Measurements from ENCODE around the gene SLC44A3. TPM values are rescaled to one million over a fixed set of nuclear protein-coding genes. Genes with fewer than 3 reads are reported as not detected.

Gene SLC44A3
- total RNA-seq, 2 experiments from 2014 or later = 0.27 to 0.36 TPM

DNA sequence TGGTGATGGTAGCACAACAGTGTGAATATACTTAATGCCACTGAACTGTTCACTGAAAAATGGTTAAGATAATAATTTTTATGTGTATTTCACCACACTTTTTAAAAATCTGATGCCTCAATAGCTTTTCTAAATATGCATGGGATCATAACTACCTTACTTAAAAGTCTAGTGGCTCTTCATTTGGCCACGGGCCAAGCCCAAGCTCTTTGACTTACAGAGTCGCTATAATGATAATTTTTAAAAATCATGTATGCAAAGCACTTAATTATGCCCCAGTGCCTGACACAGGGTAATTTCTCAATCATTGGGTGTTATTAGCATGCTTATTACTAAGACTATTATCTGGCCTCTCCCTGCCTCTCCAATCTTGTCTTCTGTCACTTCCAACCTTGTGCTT is 114.4 kb downstream of the SLC44A3 start:
- H3K4me1 Mint-ChIP-seq (ENCODE audit: low read depth) = no peaks in the 10 kb centered on the region
- Histone ChIP-seq H3K4me1 (ENCODE audit: insufficient read depth, low read length) (no peaks in the 10 kb centered on the region), H3K9me3 (ENCODE audit: control insufficient read depth in 1 of 2, insufficient read depth in 1 of 2, low read length in 2 of 2) (no peaks in the 10 kb centered on the region), H3K4me3 (ENCODE audit: low read length) (no peak overlapping the region), H3K36me3 (ENCODE audit: insufficient read depth, low read length) (no peaks in the 10 kb centered on the region), H3K27ac (ENCODE audit: low read depth in 1 of 2, low read length in 2 of 2) (no peak overlapping the region), H3K27me3 (ENCODE audit: control insufficient read depth in 1 of 2, insufficient read depth in 2 of 2, low read length in 2 of 2) (no peaks in the 10 kb centered on the region)
- ATAC-seq (ENCODE audit: poor library complexity) = no peak
- no peak overlapping the region for H3K27ac Mint-ChIP-seq
- POLR2A ChIA-PET = no interaction called here
- no peak for DNase-seq
- H3K4me3 Mint-ChIP-seq = no peak overlapping the region
- H3K36me3 Mint-ChIP-seq (ENCODE audit: low read depth) = no peaks in the 10 kb centered on the region
- CTCF ChIA-PET = no interaction called here
- intact Hi-C loops (cut with DNase I, micrococcal nuclease) = no loop called here
- TF ChIP-seq, protein P1, sequence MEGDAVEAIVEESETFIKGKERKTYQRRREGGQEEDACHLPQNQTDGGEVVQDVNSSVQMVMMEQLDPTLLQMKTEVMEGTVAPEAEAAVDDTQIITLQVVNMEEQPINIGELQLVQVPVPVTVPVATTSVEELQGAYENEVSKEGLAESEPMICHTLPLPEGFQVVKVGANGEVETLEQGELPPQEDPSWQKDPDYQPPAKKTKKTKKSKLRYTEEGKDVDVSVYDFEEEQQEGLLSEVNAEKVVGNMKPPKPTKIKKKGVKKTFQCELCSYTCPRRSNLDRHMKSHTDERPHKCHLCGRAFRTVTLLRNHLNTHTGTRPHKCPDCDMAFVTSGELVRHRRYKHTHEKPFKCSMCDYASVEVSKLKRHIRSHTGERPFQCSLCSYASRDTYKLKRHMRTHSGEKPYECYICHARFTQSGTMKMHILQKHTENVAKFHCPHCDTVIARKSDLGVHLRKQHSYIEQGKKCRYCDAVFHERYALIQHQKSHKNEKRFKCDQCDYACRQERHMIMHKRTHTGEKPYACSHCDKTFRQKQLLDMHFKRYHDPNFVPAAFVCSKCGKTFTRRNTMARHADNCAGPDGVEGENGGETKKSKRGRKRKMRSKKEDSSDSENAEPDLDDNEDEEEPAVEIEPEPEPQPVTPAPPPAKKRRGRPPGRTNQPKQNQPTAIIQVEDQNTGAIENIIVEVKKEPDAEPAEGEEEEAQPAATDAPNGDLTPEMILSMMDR (IDR thresholded peaks at IDR 0.05) = no peak
- H3K27me3 Mint-ChIP-seq = peaks cover 7% of the 10 kb centered on the region
- H3K9me3 Mint-ChIP-seq = no peaks in the 10 kb centered on the region

DNA sequence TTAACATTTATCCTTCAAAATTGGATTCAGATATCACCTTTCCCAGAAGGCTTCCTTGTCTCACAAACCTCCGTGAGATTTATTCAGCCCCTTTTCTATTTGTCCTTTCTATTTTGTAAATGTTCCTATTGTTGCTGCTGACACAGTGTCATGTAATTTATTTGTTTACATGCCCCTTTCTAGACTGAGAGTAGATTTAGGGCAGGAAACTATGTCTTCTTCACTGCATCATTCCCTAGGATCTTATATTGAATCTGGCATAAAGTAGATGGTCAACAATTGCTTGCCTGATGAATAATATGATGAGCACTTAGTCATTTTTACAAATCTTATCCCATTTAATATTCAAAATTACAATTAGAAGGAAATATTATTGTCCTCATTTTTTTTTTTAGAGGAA is 114.9 kb downstream of the SLC44A3 start:
- Mint-ChIP-seq H3K9me3 (no peaks in the 10 kb centered on the region), H3K4me3 (no peak overlapping the region), H3K4me1 (ENCODE audit: low read depth) (no peaks in the 10 kb centered on the region), H3K36me3 (ENCODE audit: low read depth) (no peaks in the 10 kb centered on the region), H3K27me3 (peaks cover 5% of the 10 kb centered on the region), H3K27ac (no peak overlapping the region)
- ATAC-seq (ENCODE audit: poor library complexity) (no peak), DNase-seq (no peak)
- Histone ChIP-seq H3K4me1 (ENCODE audit: insufficient read depth, low read length) (no peaks in the 10 kb centered on the region), H3K27me3 (ENCODE audit: control insufficient read depth in 1 of 2, insufficient read depth in 2 of 2, low read length in 2 of 2) (no peaks in the 10 kb centered on the region), H3K36me3 (ENCODE audit: insufficient read depth, low read length) (no peaks in the 10 kb centered on the region), H3K9me3 (ENCODE audit: control insufficient read depth in 1 of 2, insufficient read depth in 1 of 2, low read length in 2 of 2) (no peaks in the 10 kb centered on the region), H3K4me3 (ENCODE audit: low read length) (no peak overlapping the region), H3K27ac (ENCODE audit: low read depth in 1 of 2, low read length in 2 of 2) (no peak overlapping the region)
- ChIA-PET CTCF (no interaction called here), POLR2A (no interaction called here)
- TF ChIP-seq, protein P1 (IDR thresholded peaks at IDR 0.05) = no peak
- intact Hi-C loops (cut with DNase I, micrococcal nuclease) = no loop called here

DNA sequence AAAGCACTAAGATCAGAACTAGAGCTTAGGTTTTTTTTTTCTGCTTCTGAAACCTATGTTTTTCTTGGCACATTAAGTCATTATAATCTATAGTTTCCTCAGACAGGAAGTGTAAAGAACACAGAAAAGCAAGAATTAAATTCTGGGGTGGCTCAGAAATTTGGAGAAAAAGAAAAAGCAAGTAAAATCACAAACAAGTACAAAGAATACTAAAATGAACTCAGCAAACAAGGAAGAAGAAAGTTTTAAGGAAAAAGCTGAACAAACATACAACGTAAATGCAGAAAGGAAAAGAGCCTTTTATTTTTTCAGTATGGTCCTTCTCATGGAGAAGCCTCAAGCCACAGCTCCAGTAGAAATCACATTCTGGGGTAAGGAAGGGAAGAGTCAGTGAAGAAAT is 115.3 kb downstream of the SLC44A3 start:
- Histone ChIP-seq H3K27me3 (ENCODE audit: control insufficient read depth in 1 of 2, insufficient read depth in 2 of 2, low read length in 2 of 2) (no peaks in the 10 kb centered on the region), H3K4me3 (ENCODE audit: low read length) (no peak overlapping the region), H3K27ac (ENCODE audit: low read depth in 1 of 2, low read length in 2 of 2) (no peak overlapping the region), H3K4me1 (ENCODE audit: insufficient read depth, low read length) (no peaks in the 10 kb centered on the region), H3K36me3 (ENCODE audit: insufficient read depth, low read length) (no peaks in the 10 kb centered on the region), H3K9me3 (ENCODE audit: control insufficient read depth in 1 of 2, insufficient read depth in 1 of 2, low read length in 2 of 2) (no peaks in the 10 kb centered on the region)
- TF ChIP-seq, protein P1 (IDR thresholded peaks at IDR 0.05) = no peak
- DNase-seq = no peak
- ATAC-seq (ENCODE audit: poor library complexity) = no peak
- no peaks in the 10 kb centered on the region for H3K4me1 Mint-ChIP-seq (ENCODE audit: low read depth)
- H3K9me3 Mint-ChIP-seq = no peaks in the 10 kb centered on the region
- no peak overlapping the region for H3K27ac Mint-ChIP-seq
- H3K36me3 Mint-ChIP-seq (ENCODE audit: low read depth) = no peaks in the 10 kb centered on the region
- POLR2A ChIA-PET = no interaction called here
- H3K4me3 Mint-ChIP-seq = no peak overlapping the region
- peaks cover 5% of the 10 kb centered on the region for H3K27me3 Mint-ChIP-seq
- intact Hi-C loops (cut with DNase I, micrococcal nuclease) = no loop called here
- CTCF ChIA-PET = no interaction called here
